HG03139 (cell line): ENCODE results near the gene PLEKHA8.
"Not testable (repeated sequence)": the region's sequence is repeated elsewhere in the genome, so short reads cannot be mapped to it uniquely, and the experiment has no call there.

Experiments
- ATAC-seq: cut with Tn5 transposase; IDR thresholded peaks from one replicate; pipeline ENCODE4 v1.9.1; 2021; ENCODE audit not compliant: unreplicated experiment

The PLEKHA8 gene

DNA sequence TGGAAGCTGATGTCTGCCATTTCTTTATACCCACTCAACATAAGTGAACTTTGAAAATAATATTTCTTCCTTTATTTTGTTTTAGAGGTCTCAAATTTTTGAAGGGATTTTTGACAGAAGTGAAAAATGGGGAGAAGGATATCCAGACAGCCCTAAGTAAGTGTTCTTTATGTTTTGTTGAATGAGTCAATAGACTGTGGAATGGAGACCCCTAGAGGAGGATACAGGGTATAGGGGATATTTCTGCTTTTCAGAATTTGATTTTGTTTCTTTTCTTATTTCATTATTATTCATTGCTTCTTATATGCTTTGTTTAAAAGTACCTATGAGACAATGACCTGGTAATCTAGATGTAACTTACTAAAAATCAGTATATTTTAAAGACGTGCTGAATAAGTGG, 34.4 kb downstream of the PLEKHA8 start:
- no peak for ATAC-seq

DNA sequence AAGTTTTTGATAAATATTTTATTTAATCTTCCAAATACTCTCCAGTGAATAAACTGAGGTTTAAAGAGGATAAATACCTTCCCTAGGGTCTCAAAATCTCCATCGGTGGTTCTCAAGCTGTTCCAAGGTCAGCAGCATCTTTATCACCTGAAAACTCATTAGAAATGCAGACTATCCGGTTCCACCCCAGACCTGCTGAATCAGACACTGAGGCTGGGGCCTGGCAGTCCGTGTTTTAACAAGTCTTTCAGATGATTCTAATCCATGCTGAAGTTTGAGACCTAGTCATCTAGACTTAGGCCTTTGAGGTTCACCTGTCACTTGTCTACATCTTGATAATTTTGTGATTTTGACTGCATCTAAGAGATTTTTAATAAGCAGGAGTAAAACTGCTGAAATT, 37.5 kb downstream of the PLEKHA8 start:
- no peak for ATAC-seq

DNA sequence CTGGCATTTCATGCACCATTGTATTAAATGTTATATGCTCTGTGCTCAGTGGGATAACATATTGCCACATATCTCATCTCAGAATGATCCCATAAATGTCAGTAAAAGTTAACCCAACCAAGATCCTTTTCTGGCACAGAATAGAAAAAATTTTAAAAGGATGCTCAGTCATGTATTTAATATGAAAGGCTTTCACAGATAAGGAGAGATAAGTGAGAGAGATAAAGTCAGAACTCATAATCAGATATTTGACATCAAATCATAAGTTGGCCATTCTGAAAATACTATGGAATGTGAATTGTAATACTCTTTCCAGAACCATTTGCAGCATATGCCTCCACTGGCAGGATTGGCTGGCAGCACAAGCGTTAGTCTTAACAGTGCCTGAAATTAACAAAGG, 38.5 kb downstream of the PLEKHA8 start:
- ATAC-seq = no peak

DNA sequence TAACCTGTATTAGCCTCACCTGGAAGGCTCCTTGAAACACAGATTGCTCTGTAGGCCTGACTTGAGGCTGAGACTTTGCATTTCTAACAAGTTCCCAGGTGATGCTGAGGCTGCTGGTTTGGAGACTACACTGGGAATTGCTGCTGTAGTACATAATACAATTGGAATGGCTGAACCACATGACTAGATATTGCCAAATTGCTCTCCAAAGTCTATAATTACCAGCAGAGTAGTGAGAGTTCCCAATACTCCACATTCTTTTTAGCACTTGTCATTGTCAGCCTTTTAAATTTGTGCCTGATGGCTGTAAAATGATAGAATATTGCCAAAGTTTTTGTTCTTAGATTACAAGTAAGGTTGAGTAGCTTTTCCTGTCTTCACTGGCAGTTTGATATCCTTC, 39.9 kb downstream of the PLEKHA8 start:
- no peak for ATAC-seq

DNA sequence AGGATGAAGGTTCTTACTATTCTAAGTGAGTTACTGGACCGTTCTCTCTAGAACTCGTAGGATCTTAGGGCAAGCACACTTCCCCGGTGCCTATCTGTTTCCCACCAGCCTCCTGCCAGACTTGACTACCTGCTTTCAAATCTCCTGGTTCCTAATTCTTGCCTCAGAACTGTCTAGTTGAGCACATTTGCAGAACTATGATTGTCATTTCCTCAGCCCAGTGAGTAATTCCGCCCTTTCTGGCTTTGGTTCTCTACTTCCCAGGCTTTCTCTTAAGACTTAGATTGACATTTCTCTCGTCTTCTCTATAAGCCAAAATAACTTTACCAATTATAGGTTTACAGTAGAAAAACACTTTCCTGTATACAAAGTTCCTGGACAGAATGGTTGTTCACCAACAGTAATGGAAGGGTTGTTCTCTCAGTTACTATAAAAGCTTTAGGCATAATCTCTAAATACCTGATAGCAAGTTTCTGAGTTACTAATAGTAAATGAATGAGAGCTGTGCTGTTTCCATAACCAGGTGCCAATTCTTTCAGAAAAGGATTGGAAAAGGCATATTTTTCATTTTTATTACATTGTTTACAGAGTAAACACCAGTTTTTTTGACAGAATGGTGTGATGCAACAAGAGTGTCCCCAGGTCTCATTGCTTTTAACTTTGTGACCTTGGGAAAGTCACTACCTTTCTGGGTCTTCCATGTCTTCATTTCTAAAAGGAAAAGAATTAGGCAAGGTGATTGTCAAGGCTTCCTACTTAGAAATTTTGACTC, 41.1 kb downstream of the PLEKHA8 start:
- ATAC-seq = no peak

DNA sequence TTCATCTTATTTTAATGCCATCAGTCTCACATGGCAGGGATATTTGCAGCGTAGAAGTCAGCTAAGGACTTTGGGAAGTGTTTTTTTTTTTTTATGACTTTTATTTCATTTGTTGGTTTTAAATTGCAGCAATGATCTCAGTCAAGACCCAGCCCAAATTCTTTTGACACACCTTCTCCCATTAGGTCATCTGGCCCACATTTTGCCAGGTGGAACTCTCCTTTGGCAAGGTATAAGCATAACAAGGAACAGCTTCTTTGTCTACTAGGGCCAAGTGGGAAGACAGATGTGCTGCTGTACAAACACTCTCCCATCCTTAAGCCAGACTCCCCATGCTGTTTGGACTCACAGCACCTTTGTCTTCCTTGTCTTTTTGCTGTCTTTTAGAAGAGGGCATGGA, 41.8 kb downstream of the PLEKHA8 start:
- no peak for ATAC-seq

DNA sequence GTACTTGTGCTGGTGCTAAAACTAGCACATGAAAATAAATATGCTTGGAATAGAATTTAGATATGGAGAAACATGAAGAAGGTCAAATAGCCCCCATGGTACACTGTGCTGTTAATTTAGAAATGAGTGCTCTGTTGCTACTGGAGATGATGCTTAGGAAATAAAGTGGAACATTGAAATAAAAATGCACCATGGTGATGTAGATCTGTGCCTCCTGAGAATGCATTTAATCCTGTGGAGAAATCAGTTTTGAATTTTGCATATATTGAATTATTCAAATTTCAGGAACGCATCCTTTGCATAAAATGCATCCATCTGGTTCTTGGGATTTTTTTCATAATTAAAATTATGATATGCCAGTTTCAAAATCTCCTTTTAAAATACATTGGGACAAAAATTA, 44.5 kb downstream of the PLEKHA8 start:
- ATAC-seq = no peak

DNA sequence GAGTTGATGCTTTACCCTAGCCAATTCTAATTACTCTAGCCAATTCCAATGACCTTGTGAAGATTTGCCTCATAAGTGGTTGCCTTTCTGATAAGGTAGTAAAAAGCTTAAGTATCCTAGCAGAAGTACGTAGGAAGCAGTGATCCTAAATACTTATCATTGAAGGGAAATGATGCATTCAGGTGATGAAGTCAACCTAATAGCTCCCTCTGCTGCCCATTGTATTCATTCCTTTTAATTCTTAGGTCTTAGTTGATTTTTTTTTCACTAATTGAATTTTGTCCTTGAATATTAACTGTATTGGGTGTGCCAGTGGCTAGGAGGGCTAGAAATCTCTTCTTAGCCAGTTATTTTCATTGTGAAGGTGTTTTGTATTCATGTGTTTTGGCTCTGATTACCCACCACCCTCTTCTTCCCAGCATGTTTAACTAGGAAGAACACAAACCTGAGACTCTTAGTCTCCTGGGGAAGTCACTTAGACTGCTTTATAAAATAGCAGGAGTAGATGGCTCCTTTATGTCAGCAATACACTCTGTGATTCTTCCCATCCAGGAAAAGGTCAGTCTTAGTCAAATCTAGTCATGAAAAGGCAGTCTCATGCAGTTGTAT, 46.3 kb downstream of the PLEKHA8 start:
- no peak for ATAC-seq

DNA sequence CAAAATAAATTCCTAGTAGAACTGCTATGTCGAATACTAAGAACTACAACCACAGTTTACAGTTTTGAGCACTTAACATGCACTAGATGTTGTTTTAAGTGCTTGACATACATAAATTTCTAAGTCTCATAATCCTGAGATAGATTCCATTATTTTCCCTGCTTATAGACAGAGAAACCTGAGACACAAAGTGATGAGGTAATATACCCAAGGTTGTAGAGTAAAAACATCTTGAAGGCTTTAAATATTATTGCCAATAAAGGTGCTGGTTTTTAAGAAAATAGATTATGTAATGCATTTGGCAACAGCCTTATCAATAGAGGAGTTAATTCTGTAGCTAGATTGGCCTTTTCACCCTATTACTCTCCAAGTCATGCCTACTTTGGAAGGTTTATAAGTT, 48.2 kb downstream of the PLEKHA8 start:
- no peak for ATAC-seq

DNA sequence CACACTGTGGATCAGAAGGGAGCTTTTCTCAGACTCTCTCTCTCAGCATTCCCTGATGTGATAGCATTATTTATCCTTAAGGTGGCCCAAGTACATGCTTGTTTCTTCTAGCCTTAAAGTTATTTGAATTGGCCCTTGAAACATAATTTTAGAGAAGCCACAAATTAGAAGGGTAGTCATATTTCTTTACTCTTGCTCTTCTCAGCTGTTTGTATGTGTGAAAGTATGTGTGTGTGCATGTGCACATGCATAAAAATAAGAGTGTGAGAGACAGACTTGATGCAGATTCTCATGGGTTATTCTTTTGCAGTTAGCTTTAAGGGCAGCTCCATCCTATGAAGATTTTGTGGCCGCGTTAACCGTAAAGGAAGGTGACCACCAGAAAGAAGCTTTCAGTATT, 50.1 kb downstream of the PLEKHA8 start:
- ATAC-seq = no peak

DNA sequence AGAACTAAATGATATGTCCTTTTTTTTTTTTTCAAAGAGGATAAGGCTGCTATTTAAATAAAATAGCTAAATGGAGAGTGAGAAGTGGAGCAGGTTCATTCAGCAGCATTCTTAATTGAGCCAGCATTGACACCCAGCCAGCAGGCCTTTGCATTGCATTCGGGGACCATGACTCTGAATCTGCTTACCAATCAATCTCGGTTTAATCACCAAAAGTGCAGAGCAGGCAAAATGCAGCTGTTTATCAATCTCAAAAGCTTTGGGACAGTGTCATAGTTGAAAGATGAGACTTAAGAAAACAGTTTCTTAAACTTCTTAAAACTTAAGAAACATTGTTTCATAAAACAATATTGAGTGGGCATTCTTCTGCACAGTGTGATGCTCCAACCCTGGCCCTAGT, 51.7 kb downstream of the PLEKHA8 start:
- ATAC-seq = no peak

DNA sequence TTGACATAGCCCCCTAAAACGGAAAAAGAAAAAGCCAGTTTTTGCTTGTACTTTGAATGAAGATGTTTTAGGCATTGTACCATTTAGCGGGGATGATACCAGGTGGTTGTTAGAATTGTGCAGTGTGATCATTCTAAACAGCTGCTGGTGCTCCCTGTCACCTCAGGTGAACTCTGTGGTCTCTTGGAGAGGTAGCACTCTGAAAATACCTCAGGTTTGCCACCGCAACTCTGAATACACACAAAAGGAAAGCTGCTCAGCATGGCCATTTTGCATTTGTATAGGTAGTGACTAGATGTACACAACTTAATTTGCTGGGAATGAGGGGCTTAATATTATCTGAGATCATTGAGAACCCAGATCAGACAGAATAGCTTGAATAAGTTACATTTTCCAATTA, 52.6 kb downstream of the PLEKHA8 start:
- no peak for ATAC-seq

DNA sequence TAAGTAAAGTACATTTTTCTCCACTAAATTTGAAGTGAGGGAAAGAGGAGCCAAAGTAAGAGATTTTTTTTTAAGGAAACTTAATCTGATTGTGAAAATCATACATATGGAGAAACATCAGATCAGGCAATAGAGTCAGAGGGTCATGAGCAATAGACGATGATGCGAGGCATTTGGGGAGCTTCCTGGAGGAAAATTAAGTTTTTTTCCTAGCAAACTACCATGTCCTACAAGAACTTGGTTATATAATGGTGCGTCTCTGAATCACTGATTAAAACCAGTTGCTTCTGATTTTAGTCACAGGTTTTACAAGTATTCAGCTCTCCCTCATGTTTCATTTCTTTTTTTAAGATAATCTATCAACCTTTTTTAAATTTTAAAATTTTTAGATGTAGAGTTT, 54.5 kb downstream of the PLEKHA8 start:
- ATAC-seq = no peak

DNA sequence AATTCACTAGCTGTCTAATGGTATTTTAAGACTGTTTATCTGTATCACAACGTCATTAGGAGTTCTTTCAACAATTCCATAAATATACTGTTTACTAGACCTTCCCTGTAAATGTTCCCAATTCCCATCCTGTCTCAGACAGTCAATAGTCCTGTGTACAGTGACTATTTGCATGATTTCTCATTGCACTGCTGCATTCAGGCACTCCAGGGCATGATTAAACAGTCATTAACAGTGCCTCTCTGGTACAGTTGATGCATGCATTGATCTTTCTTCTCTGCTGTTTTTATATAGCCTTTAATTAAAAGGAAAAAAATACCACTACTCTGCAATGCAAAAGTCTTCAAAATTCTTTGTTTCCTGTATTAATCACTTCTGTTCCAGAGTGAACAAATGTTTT, 55.1 kb downstream of the PLEKHA8 start:
- ATAC-seq = no peak

DNA sequence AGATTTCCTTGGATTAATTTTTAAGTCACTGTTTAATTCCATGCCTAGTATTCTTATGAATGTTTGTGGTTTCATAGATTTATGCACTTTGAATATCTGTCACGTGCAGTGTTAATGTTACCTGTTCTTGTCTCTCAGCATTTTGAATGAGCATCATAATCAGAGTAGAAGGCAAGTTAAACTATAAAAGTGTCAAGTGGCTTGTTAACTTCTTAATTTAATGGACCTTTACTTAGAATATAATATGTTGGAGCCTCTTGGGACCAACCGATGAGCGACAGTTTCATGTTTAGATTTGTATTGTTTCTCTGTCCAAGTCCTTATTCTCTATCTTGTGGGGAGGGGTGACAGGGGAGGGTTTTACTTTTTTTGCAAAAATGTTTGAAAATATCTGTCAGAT, 56.0 kb downstream of the PLEKHA8 start:
- ATAC-seq = no peak

DNA sequence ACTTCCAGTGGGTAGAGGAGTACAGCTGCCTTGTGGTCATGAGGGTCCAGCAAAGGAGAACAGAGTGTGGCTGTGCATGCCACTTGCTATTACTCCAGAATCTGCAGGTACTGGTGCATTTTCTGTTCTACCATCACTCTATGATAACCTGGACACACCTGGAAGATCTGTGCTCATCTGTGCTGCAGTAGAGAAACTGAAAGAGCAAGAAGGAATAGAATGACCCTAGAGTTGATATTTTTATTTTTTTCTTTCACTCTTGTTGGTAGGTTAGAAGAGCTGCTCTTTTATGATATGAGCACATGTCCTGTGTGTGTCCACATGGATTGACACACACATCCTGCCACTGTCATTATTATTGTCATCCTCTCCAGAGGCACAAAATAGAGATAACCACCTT, 58.3 kb downstream of the PLEKHA8 start:
- ATAC-seq = no peak

DNA sequence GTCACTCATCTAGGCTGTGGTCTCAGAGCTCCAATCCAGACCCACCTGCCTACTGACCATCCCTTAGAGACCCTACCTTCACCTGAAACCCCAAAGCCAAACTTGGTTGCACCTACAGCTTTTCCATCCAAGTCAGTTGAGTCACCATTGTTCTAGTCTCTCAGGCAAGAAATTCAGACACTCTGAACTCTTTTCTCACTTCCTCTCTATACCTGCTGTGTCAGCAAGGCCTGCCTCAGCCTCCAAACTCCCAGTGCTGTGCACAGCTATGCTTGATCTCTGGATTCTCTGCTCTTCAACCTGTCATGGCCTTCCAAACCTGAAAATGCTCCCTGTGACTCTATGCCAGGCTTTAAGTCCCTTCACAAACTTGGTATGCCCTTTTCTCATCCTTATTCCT, 59.2 kb downstream of the PLEKHA8 start:
- ATAC-seq = no peak

DNA sequence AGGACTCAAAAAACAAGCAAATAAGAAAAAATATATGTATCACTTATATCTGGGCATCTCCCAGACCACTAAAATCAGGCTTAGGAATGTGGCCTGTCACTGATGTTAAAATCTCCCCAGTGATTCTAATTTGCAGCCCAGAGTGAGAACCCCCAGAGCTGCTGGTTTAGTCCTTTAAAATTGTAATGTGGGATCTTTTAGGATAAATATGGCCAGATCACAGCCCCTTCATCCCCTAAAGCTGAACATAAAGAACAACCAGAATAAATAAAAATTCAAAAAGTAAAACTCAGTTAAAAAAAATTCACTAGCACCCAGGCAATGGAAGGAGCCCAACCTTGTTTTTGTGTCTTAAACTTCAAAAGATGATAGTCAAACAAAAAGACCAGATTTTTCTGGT, 60.1 kb downstream of the PLEKHA8 start:
- no peak for ATAC-seq

DNA sequence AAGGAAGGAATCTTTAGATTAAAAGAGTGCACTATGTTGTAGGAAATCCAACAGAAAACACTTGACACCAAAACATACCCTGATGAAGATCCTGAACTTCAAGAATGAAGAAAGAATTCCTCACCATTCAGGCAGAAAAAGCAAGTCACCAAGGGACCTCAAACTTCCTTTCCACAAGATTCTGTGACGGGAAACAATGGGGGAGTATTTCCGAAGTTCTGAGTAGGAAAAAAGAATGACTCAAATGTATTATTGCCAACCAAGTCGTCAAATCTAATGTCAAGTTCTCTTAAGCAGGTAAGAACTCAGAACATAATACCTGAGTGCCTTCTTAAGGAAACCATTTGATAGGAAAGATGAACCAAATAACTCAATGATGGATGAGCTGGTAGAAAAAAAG, 61.9 kb downstream of the PLEKHA8 start:
- no peak for ATAC-seq

DNA sequence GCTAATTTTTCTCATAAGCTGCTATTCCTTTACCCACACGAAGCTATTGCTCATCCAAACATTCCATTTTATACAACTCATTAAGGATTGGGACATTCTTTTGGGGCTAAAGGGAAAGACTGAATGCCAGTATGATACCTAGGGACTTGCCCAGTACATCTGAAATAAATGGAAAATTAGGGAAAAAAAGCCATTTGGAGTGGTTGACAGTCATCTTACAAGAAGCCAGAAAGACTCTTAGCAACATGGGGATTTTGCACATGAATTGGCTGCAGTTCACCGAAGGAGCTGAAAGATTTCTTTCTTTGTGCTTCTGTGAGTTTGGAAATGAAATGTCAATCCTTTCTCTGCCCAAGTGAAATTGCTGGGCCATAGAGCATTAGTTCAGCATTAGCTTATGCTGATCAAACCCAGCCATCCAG, 63.3 kb downstream of the PLEKHA8 start:
- no peak for ATAC-seq

DNA sequence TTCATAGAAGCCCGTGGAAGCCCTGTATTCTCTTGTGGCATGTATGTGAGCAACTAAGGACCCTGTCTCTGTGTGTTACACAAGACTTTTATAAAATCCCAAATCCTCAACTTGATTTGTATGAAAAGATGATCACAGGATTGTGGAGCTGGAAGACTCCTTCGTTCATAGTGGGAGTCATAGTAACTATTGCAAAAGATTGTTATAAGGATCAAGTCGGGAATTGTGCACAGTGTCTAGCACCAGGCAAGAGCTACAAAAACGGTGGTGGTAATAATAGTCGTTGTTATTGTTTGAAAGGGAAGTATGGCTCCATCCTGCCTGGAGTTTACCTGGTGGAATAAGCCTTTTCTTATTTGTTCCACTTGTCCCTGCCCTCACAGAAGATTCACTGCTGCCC, 63.8 kb downstream of the PLEKHA8 start:
- ATAC-seq = no peak

DNA sequence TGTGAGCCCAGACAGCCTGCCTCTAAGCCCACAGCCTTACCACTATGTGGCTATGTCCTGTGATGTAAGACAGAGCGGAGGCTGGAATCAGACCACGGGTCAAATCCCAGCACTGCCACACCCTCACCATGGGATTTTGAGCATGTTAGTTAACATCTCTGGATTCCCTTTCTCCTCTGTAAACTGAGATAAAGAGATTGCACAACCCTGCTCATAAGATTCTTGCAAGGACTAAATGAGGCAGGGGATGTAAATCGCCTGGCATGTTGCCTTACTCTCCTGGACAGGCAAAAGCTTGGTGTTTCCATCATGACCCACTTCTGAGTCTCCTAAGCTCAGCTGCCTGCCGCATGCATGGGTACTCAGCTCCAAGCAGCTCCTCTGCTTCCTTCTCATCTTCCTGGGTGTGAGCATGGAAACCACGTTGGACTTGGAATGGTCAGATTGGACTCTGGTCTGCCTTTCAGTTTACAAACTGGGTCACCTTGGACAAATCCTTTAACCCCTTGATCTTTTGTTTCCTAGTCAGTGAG, 65.3 kb downstream of the PLEKHA8 start:
- no peak for ATAC-seq

DNA sequence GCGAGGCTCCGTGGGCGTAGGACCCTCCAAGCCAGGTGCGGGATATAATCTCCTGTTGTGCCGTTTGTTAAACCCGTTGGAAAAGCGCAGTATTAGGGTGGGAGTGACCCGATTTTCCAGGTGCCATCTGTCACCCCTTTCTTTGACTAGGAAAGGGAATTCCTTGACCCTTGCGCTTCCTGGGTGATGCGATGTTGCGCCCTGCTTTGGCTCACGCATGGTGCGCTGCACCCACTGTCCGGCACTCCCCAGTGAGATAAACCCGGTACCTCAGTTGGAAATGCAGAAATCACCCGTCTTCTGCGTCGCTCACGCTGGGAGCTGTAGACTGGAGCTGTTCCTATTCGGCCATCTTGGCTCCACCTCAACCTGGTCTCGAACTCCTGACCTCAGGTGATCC, 70.4 kb downstream of the PLEKHA8 start:
- ATAC-seq = not testable (repeated sequence)
